Upper lobe of left lung (tissue), 4 donors: Measurements from ENCODE around the gene ACVR2B.
"Not testable (repeated sequence)": the region's sequence is repeated elsewhere in the genome, so short reads cannot be mapped to it uniquely, and the experiment has no call there.

Experiments used
- EP300 ChIP-seq, 4 donors: sonication (generic); formaldehyde crosslinking; IDR thresholded peaks; one replicate each; pipeline ENCODE4 v1.5.1; 2017; ENCODE audit warnings: antibody characterized with exemption in 4 of 4, control low read depth in 2 of 4
- POLR2A ChIP-seq, 4 donors: fragments of 450-650 bp; IDR thresholded peaks; one replicate each; pipeline ENCODE4 v1.5.1; 2016 to 2017; ENCODE audit warnings: antibody characterized with exemption in 4 of 4, mild to moderate bottlenecking in 2 of 4
- TF ChIP-seq, protein P1 (sequence below), 6 experiments: fragments of 450-650 bp in 4 of 6; fragments of 200-600 bp in 2 of 6; sonication (generic) in 2 of 6; IDR thresholded peaks; one replicate each; pipeline ENCODE4 v1.5.1; 2016 to 2019; ENCODE audit warnings: antibody characterized with exemption in 6 of 6

DNA sequence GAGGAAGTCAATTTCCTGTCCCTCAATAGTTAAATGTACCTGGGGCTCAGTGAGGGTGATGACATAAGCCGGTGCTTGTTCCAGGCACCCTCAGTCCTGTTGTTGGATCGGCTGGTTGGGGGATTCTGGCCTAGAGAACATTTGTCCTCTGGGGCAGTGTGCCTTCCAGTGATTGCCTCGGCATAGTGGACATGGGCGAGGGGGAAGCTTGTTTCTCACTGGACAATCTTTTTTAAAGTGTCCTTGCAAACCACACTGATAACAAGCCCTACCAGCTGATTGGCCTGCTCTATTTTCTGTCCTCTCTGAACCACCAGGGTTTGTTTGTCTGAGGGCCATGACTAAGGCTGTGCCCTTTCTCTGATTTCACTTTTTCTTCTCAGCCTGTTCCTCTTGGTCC lies 10.5 kb upstream of the ACVR2B start:
- TF ChIP-seq, protein P1, sequence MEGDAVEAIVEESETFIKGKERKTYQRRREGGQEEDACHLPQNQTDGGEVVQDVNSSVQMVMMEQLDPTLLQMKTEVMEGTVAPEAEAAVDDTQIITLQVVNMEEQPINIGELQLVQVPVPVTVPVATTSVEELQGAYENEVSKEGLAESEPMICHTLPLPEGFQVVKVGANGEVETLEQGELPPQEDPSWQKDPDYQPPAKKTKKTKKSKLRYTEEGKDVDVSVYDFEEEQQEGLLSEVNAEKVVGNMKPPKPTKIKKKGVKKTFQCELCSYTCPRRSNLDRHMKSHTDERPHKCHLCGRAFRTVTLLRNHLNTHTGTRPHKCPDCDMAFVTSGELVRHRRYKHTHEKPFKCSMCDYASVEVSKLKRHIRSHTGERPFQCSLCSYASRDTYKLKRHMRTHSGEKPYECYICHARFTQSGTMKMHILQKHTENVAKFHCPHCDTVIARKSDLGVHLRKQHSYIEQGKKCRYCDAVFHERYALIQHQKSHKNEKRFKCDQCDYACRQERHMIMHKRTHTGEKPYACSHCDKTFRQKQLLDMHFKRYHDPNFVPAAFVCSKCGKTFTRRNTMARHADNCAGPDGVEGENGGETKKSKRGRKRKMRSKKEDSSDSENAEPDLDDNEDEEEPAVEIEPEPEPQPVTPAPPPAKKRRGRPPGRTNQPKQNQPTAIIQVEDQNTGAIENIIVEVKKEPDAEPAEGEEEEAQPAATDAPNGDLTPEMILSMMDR (IDR thresholded peaks at IDR 0.05): not testable (repeated sequence)
- TF ChIP-seq EP300, POLR2A (IDR thresholded peaks at IDR 0.05): not testable (repeated sequence)
